HFF-Myc (cell line): ENCODE measurements around the gene AKT3.

Experiments used
- DNase-seq: peaks from one replicate; pipeline ENCODE4 v3.0.0-alpha.2; 2011; ENCODE audit warnings: low read depth; ENCODE audit errors: extremely low read depth
- H3K4me3 ChIP-seq: replicated peaks from 2 replicates; pipeline ENCODE4 v1.5.1; 2011; ENCODE audit warnings: low read depth, mild to moderate bottlenecking, control low read depth, low read length
- CTCF ChIP-seq: IDR thresholded peaks from 2 replicates; pipeline ENCODE4 v1.5.1; 2012; ENCODE audit warnings: mild to moderate bottlenecking, low read depth, low read length, control low read depth; ENCODE audit errors: missing control alignments

Gene AKT3

GRCh38 chr1:243513726-243514491 lies 336.1 kb downstream of the AKT3 start:
- no peak overlapping the region for H3K4me3 ChIP-seq
- peak; percentile 44 for DNase-seq
- TF ChIP-seq CTCF, result no peak

- no peak for TF ChIP-seq CTCF
- no peak for DNase-seq
- no peak overlapping the region for H3K4me3 ChIP-seq
Measured at GRCh38 chr1:243510928-243511327, 339.1 kb downstream of the AKT3 start.

- H3K4me3 ChIP-seq, result no peak overlapping the region
- no peak for DNase-seq
- no peak for TF ChIP-seq CTCF
Measured at GRCh38 chr1:243508943-243509342, 341.1 kb downstream of the AKT3 start.

- H3K4me3 ChIP-seq, result no peak overlapping the region
- TF ChIP-seq CTCF, result no peak
- DNase-seq, result no peak
Measured at GRCh38 chr1:243508303-243508713, 341.7 kb downstream of the AKT3 start.

GRCh38 chr1:243507672-243508302 lies 342.3 kb downstream of the AKT3 start:
- no peak for TF ChIP-seq CTCF
- no peak for DNase-seq
- no peak overlapping the region for H3K4me3 ChIP-seq

GRCh38 chr1:243507001-243507671 lies 342.9 kb downstream of the AKT3 start:
- no peak for DNase-seq
- TF ChIP-seq CTCF, result no peak
- no peak overlapping the region for H3K4me3 ChIP-seq
